ENCODE data around the gene SLC49A3. TPM values are rescaled to one million over a fixed set of nuclear protein-coding genes. Genes with fewer than 3 reads are reported as not detected.

The SLC49A3 gene
- total and polyA plus RNA-seq, 10 of the 15 experiments (the other 5 are each of a cell fraction or from before 2014, with no cell fraction given) = 0.09 to 0.85 (median 0.18) TPM; not detected in 4

GRCh38 chr4:707929-708630, 19.1 kb upstream of the SLC49A3 start:
- H3K79me2 ChIP-seq (ENCODE audit: control insufficient read depth, insufficient read depth, low read length) = peaks cover 36% of the 10 kb centered on the region
- CTCF ChIA-PET = no interaction called here
- H2AFZ ChIP-seq (ENCODE audit: control insufficient read depth, low read depth, low read length) = no peak overlapping the region
- DNase-seq (ENCODE audit: low read depth, low spot score) (no peak), FAIRE-seq (no peak), ATAC-seq (no peak)
- H3K4me1 ChIP-seq (ENCODE audit: control insufficient read depth, insufficient read depth, low read length) = no peaks in the 10 kb centered on the region; the same call in 1 of the 2 replicates
- no TSS peak for BruUV-seq (replicated peaks)
- in situ Hi-C loops (cut with MboI) = no loop called here
- POLR2A ChIA-PET = no interaction called here
- 100% methylated on average over 9 of the region's 11 CpGs for WGBS (ENCODE audit: insufficient coverage, insufficient replicate concordance, low lambda C conversion rate, missing lambda C conversion rate)
- peaks cover 1 to 2% of the 10 kb centered on the region in 2 experiments; a peak in 3 of 4 replicates for H3K36me3 ChIP-seq (ENCODE audit: control insufficient read depth in 2 of 2, insufficient read depth in 2 of 2, low read length in 1 of 2)
- RAD21 ChIA-PET (ENCODE audit: unreplicated experiment) = no interaction called here
- SMC1A ChIA-PET (ENCODE audit: uncharacterized antibody, unreplicated experiment) = no interaction called here
- intact Hi-C loops (cut with micrococcal nuclease; ENCODE audit: unreplicated experiment) = no loop called here
- no peaks in the 10 kb centered on the region for H3K9me3 ChIP-seq (replicated peaks; ENCODE audit: control insufficient read depth, insufficient read depth, low read length)
- H3K4me2 ChIP-seq (ENCODE audit: control insufficient read depth, insufficient read depth) = peak overlapping the region; percentile 55; the same call in 1 of the 2 replicates
- no peak overlapping the region for H3K4me3 ChIP-seq
- no peak overlapping the region for H3K9ac ChIP-seq (ENCODE audit: control insufficient read depth, insufficient read depth, low read length)
- H4K20me1 ChIP-seq (ENCODE audit: control insufficient read depth, insufficient read depth) = no peaks in the 10 kb centered on the region
- H3K27ac ChIP-seq (ENCODE audit: control insufficient read depth, insufficient read depth) = no peak overlapping the region
- no peaks in the 10 kb centered on the region for H3K27me3 ChIP-seq (replicated peaks in 1 of 2; ENCODE audit: control insufficient read depth in 2 of 2, insufficient read depth in 2 of 2, low read length in 1 of 2)
- TF ChIP-seq GABPA (IDR thresholded peaks at IDR 0.05; ENCODE audit: low read depth) = no peak
- no peak for TF ChIP-seq DPF2 (IDR thresholded peaks at IDR 0.05)
- no peak for TF ChIP-seq SUZ12 (IDR thresholded peaks at IDR 0.05; ENCODE audit: unreplicated experiment)
- TF ChIP-seq IKZF1 (conservative IDR thresholded peaks at IDR 0.05) = no peak
- TF ChIP-seq, protein P1, sequence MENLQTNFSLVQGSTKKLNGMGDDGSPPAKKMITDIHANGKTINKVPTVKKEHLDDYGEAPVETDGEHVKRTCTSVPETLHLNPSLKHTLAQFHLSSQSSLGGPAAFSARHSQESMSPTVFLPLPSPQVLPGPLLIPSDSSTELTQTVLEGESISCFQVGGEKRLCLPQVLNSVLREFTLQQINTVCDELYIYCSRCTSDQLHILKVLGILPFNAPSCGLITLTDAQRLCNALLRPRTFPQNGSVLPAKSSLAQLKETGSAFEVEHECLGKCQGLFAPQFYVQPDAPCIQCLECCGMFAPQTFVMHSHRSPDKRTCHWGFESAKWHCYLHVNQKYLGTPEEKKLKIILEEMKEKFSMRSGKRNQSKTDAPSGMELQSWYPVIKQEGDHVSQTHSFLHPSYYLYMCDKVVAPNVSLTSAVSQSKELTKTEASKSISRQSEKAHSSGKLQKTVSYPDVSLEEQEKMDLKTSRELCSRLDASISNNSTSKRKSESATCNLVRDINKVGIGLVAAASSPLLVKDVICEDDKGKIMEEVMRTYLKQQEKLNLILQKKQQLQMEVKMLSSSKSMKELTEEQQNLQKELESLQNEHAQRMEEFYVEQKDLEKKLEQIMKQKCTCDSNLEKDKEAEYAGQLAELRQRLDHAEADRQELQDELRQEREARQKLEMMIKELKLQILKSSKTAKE (IDR thresholded peaks at IDR 0.05; ENCODE audit: low read depth, poor library complexity, severe bottlenecking) = no peak
- no peak for TF ChIP-seq NFXL1 (IDR thresholded peaks at IDR 0.05; ENCODE audit: borderline replicate concordance)
- TF ChIP-seq HCFC1 (IDR thresholded peaks at IDR 0.05; ENCODE audit: low read length) = no peak
- TF ChIP-seq MTA3 (IDR thresholded peaks at IDR 0.05; ENCODE audit: borderline replicate concordance, low read length) = no peak
- TF ChIP-seq CREB1 (IDR thresholded peaks at IDR 0.05; ENCODE audit: low read depth) = no peak
- no peak for TF ChIP-seq HDGF (IDR thresholded peaks at IDR 0.05)
- TF ChIP-seq BHLHE40 (IDR thresholded peaks at IDR 0.05; ENCODE audit: borderline replicate concordance in 1 of 2, low read depth in 2 of 2, low read length in 1 of 2) = no peak
- no peak for TF ChIP-seq BCL3 (IDR thresholded peaks at IDR 0.05; ENCODE audit: borderline replicate concordance, insufficient read depth, low read depth, low read length, poor library complexity, severe bottlenecking)
- no peak for TF ChIP-seq CBX3 (IDR thresholded peaks at IDR 0.05; ENCODE audit: borderline replicate concordance, low read depth)
- no peak for TF ChIP-seq RCOR1 (conservative IDR thresholded peaks at IDR 0.05; ENCODE audit: low read depth, low read length)
- no peak for TF ChIP-seq TCF3 (IDR thresholded peaks at IDR 0.05; ENCODE audit: borderline replicate concordance, insufficient read depth, low read depth, low read length)
- TF ChIP-seq SIX5 (IDR thresholded peaks at IDR 0.05; ENCODE audit: low read depth, low read length, severe bottlenecking) = no peak
- no peak for TF ChIP-seq KDM1A (IDR thresholded peaks at IDR 0.05; ENCODE audit: borderline replicate concordance)
- TF ChIP-seq JUND (IDR thresholded peaks at IDR 0.05; ENCODE audit: low read depth, low read length) = no peak

Measured in GM12878 (cell line).